Stimulated activated CD8-positive, alpha-beta memory T cell treated with anti-CD3 and anti-CD28 coated beads, Interleukin-15, amount 100 ng/mL, for 4 hours (primary cell): ENCODE data around the gene RASGRP1.
"Not testable (repeated sequence)": the region's sequence is repeated elsewhere in the genome, so short reads cannot be mapped to it uniquely, and the experiment has no call there.

ENCODE experiments used
- DNase-seq, 2 donors: peaks; one replicate each; pipeline ENCODE4 v3.0.0-alpha.2; 2020; ENCODE audit warnings: low read depth in 2 of 2

Gene RASGRP1

GRCh38 chr15:38564557-38565286 lies at the start of gene RASGRP1:
RASGRP1 (minus strand) TSS chr15:38564814; CDS start chr15:38564628, 186 bp downstream.
- DNase-seq, result peak; percentile 68 to 79

- no peak for DNase-seq
Measured at GRCh38 chr15:38613085-38613484, 48.5 kb upstream of the RASGRP1 start.

GRCh38 chr15:38612159-38612863 lies 47.7 kb upstream of the RASGRP1 start:
- peak in 1 of 2 donors; percentile 31 for DNase-seq

- DNase-seq, result peak in 1 of 2 donors; percentile 24
Measured at GRCh38 chr15:38611228-38611627, 46.6 kb upstream of the RASGRP1 start.

- DNase-seq, result no peak
Measured at GRCh38 chr15:38610748-38611147, 46.1 kb upstream of the RASGRP1 start.

GRCh38 chr15:38609097-38609738 lies 44.6 kb upstream of the RASGRP1 start:
- no peak for DNase-seq

GRCh38 chr15:38608682-38609081 lies 44.1 kb upstream of the RASGRP1 start:
- DNase-seq, result no peak

- no peak for DNase-seq
Measured at GRCh38 chr15:38605744-38606143, 41.1 kb upstream of the RASGRP1 start.

GRCh38 chr15:38603672-38604071 lies 39.1 kb upstream of the RASGRP1 start:
- no peak for DNase-seq

GRCh38 chr15:38602910-38603670 lies 38.5 kb upstream of the RASGRP1 start:
- DNase-seq, result no peak

- DNase-seq, result no peak
Measured at GRCh38 chr15:38600236-38600635, 35.6 kb upstream of the RASGRP1 start.

- no peak for DNase-seq
Measured at GRCh38 chr15:38598749-38599148, 34.1 kb upstream of the RASGRP1 start.

- no peak for DNase-seq
Measured at GRCh38 chr15:38597219-38597800, 32.7 kb upstream of the RASGRP1 start.

GRCh38 chr15:38593524-38593923 lies 28.9 kb upstream of the RASGRP1 start:
- no peak for DNase-seq

- no peak for DNase-seq
Measured at GRCh38 chr15:38589502-38589901, 24.9 kb upstream of the RASGRP1 start.

GRCh38 chr15:38588672-38589071 lies 24.1 kb upstream of the RASGRP1 start:
- no peak for DNase-seq

GRCh38 chr15:38587214-38587613 lies 22.6 kb upstream of the RASGRP1 start:
- DNase-seq, result no peak

- DNase-seq, result not testable (repeated sequence)
Measured at GRCh38 chr15:38586005-38586404, 21.4 kb upstream of the RASGRP1 start.

- no peak for DNase-seq
Measured at GRCh38 chr15:38578626-38579025, 14.0 kb upstream of the RASGRP1 start.

GRCh38 chr15:38577424-38577987 lies 12.9 kb upstream of the RASGRP1 start:
- no peak for DNase-seq

- no peak for DNase-seq
Measured at GRCh38 chr15:38576837-38577236, 12.2 kb upstream of the RASGRP1 start.
